Left cardiac atrium (tissue), 4 donors: ENCODE measurements around the gene TNFRSF13B. TPM values are rescaled to one million over a fixed set of nuclear protein-coding genes. Genes with fewer than 3 reads are reported as not detected.
"Not testable (repeated sequence)": the region's sequence is repeated elsewhere in the genome, so short reads cannot be mapped to it uniquely, and the experiment has no call there.

Source experiments
- ATAC-seq, 2 donors: fragments of 200-7000 bp; cut with Tn5 transposase; one replicate each; pipeline ENCODE4 v1.9.1; 2020; ENCODE audit warnings: mild to moderate bottlenecking in 2 of 2, moderate library complexity in 2 of 2
- DNase-seq: peaks from one replicate; pipeline ENCODE4 v3.0.0-alpha.2; 2020
- intact Hi-C, 2 donors: fragments of 100-400 bp; cut with DNase I; formaldehyde crosslinking; loops; one replicate each; pipeline versions ENCODE4 v1.14.1 to v1.15.1; 2022 to 2023
- total RNA-seq, 2 donors: library from RNA; stranded (reverse); fragmentation: NEBNext Ultra II Directional; extraction: Animal tissue kit (Norgen Biotek cat#: 25700); gene quantifications; one replicate each; pipeline ENCODE4 v1.2.1, GENCODE V29; 2021
- donor health status: DM: no; HTN: yes; CAD: no.
- donor health status: DM: no; HTN: yes; CAD: no; lungs with severe emphysema.
- donor health status: DM: yes; HTN: yes; CAD: no.
- donor health status: Dilated cardiomyopathy.

The TNFRSF13B gene
- total RNA-seq, 2 donors from 2014 or later, result not detected

GRCh38 chr17:16908273-16908672 lies 63.6 kb downstream of the TNFRSF13B start:
- ATAC-seq (no peak), DNase-seq (no peak)
- intact Hi-C loops, result no loop called here

GRCh38 chr17:16906680-16907079 lies 65.2 kb downstream of the TNFRSF13B start:
- DNase-seq (no peak), ATAC-seq (no peak)
- intact Hi-C loops, result no loop called here

- no peak for DNase-seq
- no peak for ATAC-seq
Measured at GRCh38 chr17:16905593-16906191, 66.2 kb downstream of the TNFRSF13B start.

GRCh38 chr17:16903070-16903469 lies 68.8 kb downstream of the TNFRSF13B start:
- intact Hi-C loops, ATAC-seq, DNase-seq: not testable (repeated sequence)

More at GRCh38 chr17:16905593-16906191, 66.2 kb downstream of the TNFRSF13B start:
- intact Hi-C loops, result no loop called here

- intact Hi-C loops, result no loop called here
- DNase-seq (no peak), ATAC-seq (no peak)
Measured at GRCh38 chr17:16900288-16900882, 71.5 kb downstream of the TNFRSF13B start.

GRCh38 chr17:16897211-16897896 lies 74.6 kb downstream of the TNFRSF13B start:
- ATAC-seq, intact Hi-C loops, DNase-seq: not testable (repeated sequence)

- intact Hi-C loops, DNase-seq, ATAC-seq: not testable (repeated sequence)
Measured at GRCh38 chr17:16896235-16896634, 75.7 kb downstream of the TNFRSF13B start.

GRCh38 chr17:16893527-16893926 lies 78.4 kb downstream of the TNFRSF13B start:
- DNase-seq, ATAC-seq, intact Hi-C loops: not testable (repeated sequence)

GRCh38 chr17:16892876-16893454 lies 79.0 kb downstream of the TNFRSF13B start:
- ATAC-seq, intact Hi-C loops, DNase-seq: not testable (repeated sequence)

GRCh38 chr17:16889088-16889465 lies 82.8 kb downstream of the TNFRSF13B start:
- DNase-seq, result no peak
- no peak for ATAC-seq
- intact Hi-C loops, result no loop called here

Other genes starting within 250 kb of the TNFRSF13B start
- 100 to 1,000 TPM; 247 to 329 TPM for gene MPRIP, start 70.3 kb upstream of the TNFRSF13B start, total RNA-seq
- gene PLD6, start 234.2 kb upstream of the TNFRSF13B start, total RNA-seq, result 1 to 10 TPM; 5.6 to 5.8 TPM